H1 (cell line): ENCODE results near the gene DHRS9. TPM values are rescaled to one million over a fixed set of nuclear protein-coding genes. Genes with fewer than 3 reads are reported as not detected.

Experiments
- BACH1 ChIP-seq: IDR thresholded peaks from 2 replicates; pipeline ENCODE4 v1.6.1; 2012; ENCODE audit warnings: low read length, improper control_type of control experiment
- HDAC2 ChIP-seq, 2 experiments: fragments of 300-600 bp in 1 of 2; sonication (generic) in 1 of 2; IDR thresholded peaks; 2 replicates each; pipeline ENCODE4 v1.6.1; 2011 to 2012; ENCODE audit warnings: low read depth in 2 of 2, low read length in 2 of 2, mild to moderate bottlenecking in 2 of 2, moderate library complexity in 2 of 2, borderline replicate concordance in 1 of 2, inconsistent platforms in 1 of 2
- HDAC6 ChIP-seq: IDR thresholded peaks from one replicate; pipeline ENCODE4 v1.7.1; 2012; ENCODE audit warnings: low read depth, mild to moderate bottlenecking, inconsistent platforms, low read length, moderate library complexity
- SIX5 ChIP-seq: IDR thresholded peaks from 2 replicates; pipeline ENCODE4 v1.6.1; 2011; ENCODE audit warnings: mild to moderate bottlenecking, low read depth, low read length
- TAF1 ChIP-seq: IDR thresholded peaks from 2 replicates; pipeline ENCODE4 v1.6.1; 2011; ENCODE audit warnings: mild to moderate bottlenecking, low read depth, low read length
- TAF7 ChIP-seq: optimal IDR thresholded peaks from 2 replicates; pipeline ENCODE3; 2011; ENCODE audit warnings: low read depth, mild to moderate bottlenecking, inconsistent platforms, low read length, moderate library complexity, borderline replicate concordance
- TEAD4 ChIP-seq: IDR thresholded peaks from 2 replicates; pipeline ENCODE4 v1.6.1; 2012; ENCODE audit warnings: low read depth, low read length, inconsistent platforms, mixed read lengths
- polyA plus RNA-seq, 7 experiments: library from polyadenylated mRNA; depleted of rRNA in 3 of 7; stranded (reverse) in 5 of 7; unstranded in 2 of 7; fragments of >200 nt in 5 of 7; fragments of 200-250 nt in 2 of 7; gene quantifications; 1 replicate in 5 of 7; 2 replicates in 1 of 7; 4 replicates in 1 of 7; pipeline versions ENCODE4 v1.2.1 to v1.2.3, GENCODE V29; 2011 to 2013; ENCODE audit warnings: missing spikeins in 2 of 7, mixed read lengths in 2 of 7
- total RNA-seq: library from RNA; stranded (reverse); fragmentation: NEBNext Ultra II Directional; extraction: Animal tissue kit (Norgen Biotek cat#: 25700); gene quantifications from 2 replicates; pipeline ENCODE4 v1.2.1, GENCODE V29; 2021

The DHRS9 gene
- total and polyA plus RNA-seq, 2 of the 8 experiments (the other 6 are each of a cell fraction or from before 2014, with no cell fraction given), result not detected

DNA sequence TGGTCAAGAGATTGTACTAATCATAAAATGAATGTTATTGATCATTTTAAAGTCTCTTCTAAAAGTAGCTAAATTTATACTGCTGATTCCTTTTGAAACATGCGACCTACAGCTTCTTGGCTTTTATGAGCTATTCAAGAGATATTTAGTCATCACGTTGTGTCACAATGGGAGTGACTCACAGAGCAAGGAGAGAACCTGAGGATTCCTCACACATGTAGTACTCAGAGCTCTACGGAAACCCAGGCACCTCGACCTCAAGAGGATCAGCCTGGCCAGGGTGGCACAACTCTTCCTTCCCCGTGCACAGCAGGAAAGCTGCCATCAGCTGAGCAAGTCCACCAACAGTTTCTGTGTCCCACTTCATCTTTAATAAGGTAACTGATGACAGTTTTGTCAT lies at the start of gene DHRS9 (continued):
- TF ChIP-seq TAF7 (no peak), TEAD4 (no peak), BACH1 (no peak), SIX5 (no peak), TAF1 (no peak), HDAC6 (no peak), HDAC2 (IDR thresholded peaks at IDR 0.05; ENCODE audit: borderline replicate concordance in 1 of 2, low read depth in 2 of 2, low read length in 2 of 2) (no peak)
